IPS-11a (cell line): Measurements from ENCODE around the gene PPP2R5C.

ENCODE experiments used
- H3K4me3 ChIP-seq: one replicate; pipeline ENCODE4 v1.5.1; 2013; ENCODE audit warnings: low read depth, low read length, control low read depth

Gene PPP2R5C

GRCh38 chr14:101838476-101838875 is 77.0 kb downstream of the PPP2R5C start:
- no peak overlapping the region for H3K4me3 ChIP-seq

DNA sequence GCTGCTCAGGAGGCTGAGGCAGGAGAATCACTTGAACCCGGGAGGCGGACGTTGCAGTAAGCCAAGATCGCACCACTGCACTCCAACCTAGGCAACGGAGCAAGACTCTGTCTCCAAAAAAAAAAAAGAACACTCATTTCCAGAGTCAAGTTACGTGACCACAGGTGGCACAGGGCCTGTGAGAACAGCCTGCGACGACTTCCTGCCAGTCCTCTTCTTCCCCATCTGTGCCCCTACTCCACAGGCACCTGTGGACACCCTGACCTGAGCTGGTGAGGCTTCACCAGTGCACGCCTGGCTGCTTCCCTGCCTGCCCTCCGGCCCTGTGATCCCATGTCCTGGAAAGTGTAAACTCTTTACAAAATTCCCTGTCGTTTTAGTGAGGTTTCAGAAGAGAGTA is 77.7 kb downstream of the PPP2R5C start:
- H3K4me3 ChIP-seq, result no peak overlapping the region

GRCh38 chr14:101839661-101840060 is 78.2 kb downstream of the PPP2R5C start:
- H3K4me3 ChIP-seq, result no peak overlapping the region

- H3K4me3 ChIP-seq, result no peak overlapping the region
Observed at GRCh38 chr14:101840649-101841369, 79.3 kb downstream of the PPP2R5C start.

GRCh38 chr14:101843038-101843437 is 81.5 kb downstream of the PPP2R5C start:
- no peak overlapping the region for H3K4me3 ChIP-seq

- H3K4me3 ChIP-seq, result no peak overlapping the region
Observed at GRCh38 chr14:101843665-101844064, 82.2 kb downstream of the PPP2R5C start.

DNA sequence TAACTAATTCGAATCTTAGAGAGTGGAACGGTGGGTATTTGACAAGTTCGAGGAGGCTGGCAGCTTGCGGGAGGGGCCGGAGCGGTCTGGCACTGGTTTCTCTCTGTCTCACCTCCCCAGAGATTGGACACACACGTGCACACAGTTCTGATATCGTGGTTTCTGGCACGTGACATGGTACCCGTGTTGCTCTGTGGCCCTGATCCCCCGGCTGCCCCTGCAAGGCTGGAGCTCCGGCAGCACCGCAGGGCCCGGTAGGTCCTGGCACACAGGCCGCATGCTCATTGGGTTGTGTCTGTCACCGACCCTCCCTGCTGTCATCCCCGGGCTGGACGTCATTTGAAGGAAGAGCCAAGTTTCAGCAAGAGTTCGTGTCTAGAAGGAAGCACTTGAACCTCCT is 82.7 kb downstream of the PPP2R5C start:
- H3K4me3 ChIP-seq, result no peak overlapping the region

GRCh38 chr14:101844751-101845150 is 83.2 kb downstream of the PPP2R5C start:
- no peak overlapping the region for H3K4me3 ChIP-seq

GRCh38 chr14:101845496-101845895 is 84.0 kb downstream of the PPP2R5C start:
- no peak overlapping the region for H3K4me3 ChIP-seq

DNA sequence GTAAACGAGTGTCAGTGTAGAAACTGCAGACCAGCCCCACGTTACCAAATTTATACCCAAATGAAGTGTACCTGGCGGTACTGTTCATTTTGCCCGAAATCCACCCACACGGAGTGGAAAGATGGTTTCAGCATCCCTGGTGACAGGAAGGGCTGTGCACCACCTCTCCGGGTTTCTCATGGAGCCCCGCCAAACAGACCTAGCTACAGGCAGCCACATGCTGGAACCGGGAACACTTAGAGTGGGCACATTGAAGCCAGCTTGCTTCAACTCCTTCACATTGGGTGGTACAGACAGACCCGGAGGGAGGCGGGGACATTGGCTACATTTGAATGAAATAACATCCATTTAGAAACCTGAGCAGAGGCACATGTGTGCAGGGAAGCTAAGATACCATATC is 84.4 kb downstream of the PPP2R5C start:
- H3K4me3 ChIP-seq, result no peak overlapping the region

- no peak overlapping the region for H3K4me3 ChIP-seq
Observed at GRCh38 chr14:101849125-101849524, 87.6 kb downstream of the PPP2R5C start.

DNA sequence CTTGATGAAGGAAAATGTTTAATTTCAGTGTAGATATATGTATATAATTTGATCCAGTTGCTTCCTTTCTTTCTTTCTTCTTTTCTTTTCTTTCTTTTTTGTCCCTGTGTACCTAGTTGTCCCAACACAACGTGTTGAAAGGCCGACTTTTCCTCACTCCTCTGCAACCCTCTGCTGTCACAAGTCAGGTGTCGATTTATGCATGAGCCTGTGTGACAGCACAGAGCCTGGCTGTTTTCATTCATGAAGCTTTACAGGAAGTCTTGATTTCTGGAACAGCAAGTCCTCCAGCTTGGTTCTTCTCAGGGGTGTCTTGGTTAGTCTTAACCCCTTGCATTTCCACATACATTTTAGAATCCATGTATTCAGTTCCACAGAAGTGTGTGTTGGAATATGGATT is 88.1 kb downstream of the PPP2R5C start:
- no peak overlapping the region for H3K4me3 ChIP-seq

- no peak overlapping the region for H3K4me3 ChIP-seq
Observed at GRCh38 chr14:101851183-101851582, 89.7 kb downstream of the PPP2R5C start.

GRCh38 chr14:101851736-101852405 is 90.4 kb downstream of the PPP2R5C start:
- no peak overlapping the region for H3K4me3 ChIP-seq

DNA sequence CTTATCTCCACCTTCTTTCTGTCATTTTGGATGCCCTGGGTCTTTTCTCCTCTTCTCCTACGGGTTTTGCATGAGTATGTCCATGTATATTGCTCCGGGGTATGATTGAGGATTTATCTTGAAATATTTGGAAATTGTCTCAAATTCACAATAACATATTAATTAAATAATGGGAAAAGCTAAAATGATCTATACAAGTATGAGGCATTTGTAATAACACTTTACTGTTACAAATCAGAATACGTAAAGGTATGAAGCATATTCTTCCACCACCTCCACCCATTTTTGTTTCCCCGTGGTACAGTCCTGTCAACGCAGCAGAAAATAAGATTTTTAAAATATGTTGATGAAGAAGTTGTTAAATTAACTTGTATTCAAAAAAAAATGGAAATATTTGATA is 91.3 kb downstream of the PPP2R5C start:
- no peak overlapping the region for H3K4me3 ChIP-seq

GRCh38 chr14:101853455-101854018 is 92.0 kb downstream of the PPP2R5C start:
- no peak overlapping the region for H3K4me3 ChIP-seq

DNA sequence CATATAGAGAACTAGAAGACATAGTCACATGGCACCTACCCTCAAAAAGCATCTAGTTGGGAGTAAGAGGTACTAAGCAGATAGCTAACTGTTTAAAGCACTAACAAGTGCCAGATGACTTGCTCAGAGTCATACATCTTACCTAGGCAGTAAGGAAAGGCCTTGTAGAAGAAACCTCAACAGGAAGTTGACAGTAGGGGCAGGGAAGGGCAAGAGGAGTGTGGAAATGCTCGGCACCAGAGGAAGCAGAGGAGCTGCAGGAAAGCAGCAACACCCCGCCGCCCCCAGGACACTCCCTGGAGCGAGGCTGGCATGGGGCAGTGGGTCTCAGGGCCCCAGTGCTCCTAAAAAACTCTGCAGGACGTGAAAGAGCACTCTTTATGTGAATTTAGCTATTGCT is 92.9 kb downstream of the PPP2R5C start:
- no peak overlapping the region for H3K4me3 ChIP-seq

DNA sequence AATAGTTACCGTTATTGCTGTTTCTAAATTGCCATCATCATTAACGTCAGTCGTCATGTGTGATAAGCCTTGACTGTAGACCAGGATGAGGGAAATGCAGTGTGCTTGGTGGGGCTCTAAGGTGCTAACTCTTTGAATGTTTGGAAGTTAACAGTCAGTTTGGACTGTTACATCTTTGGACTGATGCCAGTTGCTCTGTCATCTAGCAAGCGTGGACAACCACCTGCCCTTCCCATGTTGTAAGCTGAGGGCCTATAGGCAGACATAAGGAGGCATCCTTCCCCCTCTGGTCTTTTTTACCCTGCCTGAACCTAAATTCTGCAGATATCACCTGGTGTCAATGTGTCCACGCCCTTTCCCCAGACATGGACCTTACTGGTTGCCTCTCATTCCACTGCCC is 94.4 kb downstream of the PPP2R5C start:
- H3K4me3 ChIP-seq, result no peak overlapping the region

- no peak overlapping the region for H3K4me3 ChIP-seq
Observed at GRCh38 chr14:101856536-101856935, 95.0 kb downstream of the PPP2R5C start.

- no peak overlapping the region for H3K4me3 ChIP-seq
Observed at GRCh38 chr14:101857226-101857625, 95.7 kb downstream of the PPP2R5C start.

DNA sequence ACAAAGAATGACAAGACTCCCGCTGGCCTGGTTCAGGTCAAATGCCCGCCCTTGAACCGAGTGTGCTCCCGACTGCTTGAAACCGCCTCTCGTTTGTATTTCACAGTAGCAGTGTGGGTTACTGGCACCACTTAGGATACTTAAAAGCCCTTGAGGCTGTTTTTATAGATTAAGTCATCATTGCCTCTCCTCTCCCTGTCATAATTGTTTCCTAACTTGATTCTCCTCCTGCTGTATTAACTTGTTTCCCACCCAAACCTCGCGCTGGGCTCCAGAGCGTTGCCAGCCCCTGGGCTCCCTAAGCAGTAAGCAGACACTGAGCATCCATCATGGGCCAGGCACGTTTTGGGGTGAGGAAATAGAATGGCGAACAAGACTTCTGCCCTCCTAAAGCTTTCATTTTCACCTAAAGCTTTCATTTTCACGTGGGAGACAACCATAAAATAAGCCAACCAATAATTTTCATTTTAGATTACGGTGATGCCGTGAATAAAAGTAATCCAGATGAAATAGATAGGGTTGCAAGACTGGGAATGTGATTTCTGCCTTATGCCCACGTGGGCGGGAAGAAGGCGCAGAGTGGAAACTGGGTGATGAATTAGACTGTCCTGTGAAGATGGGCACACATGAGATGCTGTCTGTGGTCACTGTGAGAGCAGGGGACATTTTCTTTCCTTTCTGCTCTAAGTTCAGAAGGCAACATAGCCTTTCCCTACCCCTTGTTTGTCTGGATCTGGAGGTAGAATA is 97.5 kb downstream of the PPP2R5C start:
- no peak overlapping the region for H3K4me3 ChIP-seq

DNA sequence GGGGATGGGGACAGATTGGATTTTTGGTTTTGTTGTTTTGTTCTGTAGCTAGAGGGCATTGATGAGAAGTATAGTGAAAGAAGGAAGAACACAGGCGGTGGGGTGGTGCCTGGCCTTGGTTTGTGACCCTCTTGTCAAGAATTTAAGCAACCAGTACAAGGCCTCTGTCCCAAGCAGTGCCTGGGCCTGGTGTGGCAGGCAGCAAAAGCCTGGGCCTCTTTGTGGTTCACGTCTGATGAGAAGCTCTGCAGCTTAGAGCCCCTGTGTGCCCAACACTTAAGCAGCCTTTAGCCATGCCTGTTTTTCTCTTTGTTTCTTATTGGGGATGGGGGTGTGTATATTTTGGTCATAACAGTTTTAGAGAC is 98.0 kb downstream of the PPP2R5C start:
- no peak overlapping the region for H3K4me3 ChIP-seq
